ENCODE measurements around the gene CCDC85B.

DNA sequence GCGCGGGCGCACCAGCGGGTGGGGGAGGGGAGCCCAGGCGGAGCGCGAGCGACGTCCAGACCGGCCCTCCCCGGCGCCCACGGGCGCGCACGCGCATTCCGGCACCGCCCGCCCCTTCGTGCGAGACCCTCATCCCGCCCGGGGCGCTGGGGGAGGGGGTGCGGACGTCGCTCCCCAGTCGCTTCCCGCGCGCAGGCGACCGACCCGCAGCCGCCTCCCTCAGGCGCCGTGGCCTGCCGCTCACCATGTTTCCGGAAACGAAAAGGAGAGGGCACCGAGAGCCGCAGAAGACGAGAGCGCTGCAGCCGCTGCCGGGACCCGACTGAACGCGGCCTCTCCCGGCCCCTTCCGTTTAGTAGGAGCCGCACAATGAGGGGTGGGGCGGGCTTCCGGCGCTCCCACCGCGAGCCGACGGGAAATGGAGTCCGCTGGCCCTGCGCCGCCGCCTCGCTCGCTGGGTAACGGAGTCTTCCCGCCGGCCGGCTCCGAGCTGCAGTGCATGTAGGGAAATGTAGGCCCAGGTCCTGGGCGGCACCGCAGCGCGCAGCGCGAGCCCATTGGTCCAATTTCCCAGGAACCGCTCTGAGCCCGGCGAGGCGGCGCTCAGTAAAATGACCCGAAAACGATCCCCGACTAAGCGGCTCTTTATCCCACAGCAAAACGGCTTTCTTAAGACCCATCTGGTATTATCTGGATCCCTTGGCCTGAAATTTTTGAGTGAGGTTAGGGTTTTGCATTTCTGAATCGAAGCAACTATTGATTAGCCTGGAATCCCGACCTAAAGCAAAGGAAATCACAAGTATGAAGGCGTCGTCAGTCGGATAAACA is 32.4 kb upstream of the CCDC85B start, which contains the start of gene CFL1:
- TF ChIP-seq, protein P1, sequence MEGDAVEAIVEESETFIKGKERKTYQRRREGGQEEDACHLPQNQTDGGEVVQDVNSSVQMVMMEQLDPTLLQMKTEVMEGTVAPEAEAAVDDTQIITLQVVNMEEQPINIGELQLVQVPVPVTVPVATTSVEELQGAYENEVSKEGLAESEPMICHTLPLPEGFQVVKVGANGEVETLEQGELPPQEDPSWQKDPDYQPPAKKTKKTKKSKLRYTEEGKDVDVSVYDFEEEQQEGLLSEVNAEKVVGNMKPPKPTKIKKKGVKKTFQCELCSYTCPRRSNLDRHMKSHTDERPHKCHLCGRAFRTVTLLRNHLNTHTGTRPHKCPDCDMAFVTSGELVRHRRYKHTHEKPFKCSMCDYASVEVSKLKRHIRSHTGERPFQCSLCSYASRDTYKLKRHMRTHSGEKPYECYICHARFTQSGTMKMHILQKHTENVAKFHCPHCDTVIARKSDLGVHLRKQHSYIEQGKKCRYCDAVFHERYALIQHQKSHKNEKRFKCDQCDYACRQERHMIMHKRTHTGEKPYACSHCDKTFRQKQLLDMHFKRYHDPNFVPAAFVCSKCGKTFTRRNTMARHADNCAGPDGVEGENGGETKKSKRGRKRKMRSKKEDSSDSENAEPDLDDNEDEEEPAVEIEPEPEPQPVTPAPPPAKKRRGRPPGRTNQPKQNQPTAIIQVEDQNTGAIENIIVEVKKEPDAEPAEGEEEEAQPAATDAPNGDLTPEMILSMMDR (IDR thresholded peaks at IDR 0.05; ENCODE audit: borderline replicate concordance, extremely low read depth, low read length, poor library complexity, severe bottlenecking), result no peak
- no peak for TF ChIP-seq EZH2 (IDR thresholded peaks at IDR 0.05; ENCODE audit: borderline replicate concordance, low read depth, low read length, severe bottlenecking)
